Measurements from ENCODE around the gene BTBD6. TPM values are rescaled to one million over a fixed set of nuclear protein-coding genes. Genes with fewer than 3 reads are reported as not detected.

BTBD6 gene
- total RNA-seq, 2 experiments from 2014 or later: 38.5 to 39.5 TPM

DNA sequence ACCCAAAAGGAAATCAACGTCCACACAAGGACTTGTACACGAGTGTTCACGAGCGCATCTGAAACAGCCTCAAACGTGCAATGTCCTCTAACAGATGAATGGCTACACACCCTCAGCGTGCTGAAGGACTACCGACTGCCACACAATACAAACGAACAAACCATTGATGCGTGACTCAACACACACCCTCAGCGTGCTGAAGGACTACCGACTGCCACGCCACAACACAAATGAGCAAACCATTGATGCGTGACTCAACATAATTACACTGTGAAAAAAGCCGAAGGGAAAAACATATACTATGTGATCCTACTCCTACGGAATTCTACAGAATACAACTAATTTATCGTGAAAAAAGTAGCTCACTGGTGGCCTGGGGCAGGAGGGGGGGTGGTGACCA is 25.1 kb upstream of the BTBD6 start:
- no peaks in the 10 kb centered on the region for H3K4me1 Mint-ChIP-seq (ENCODE audit: low read depth)
- H3K27me3 Mint-ChIP-seq: no peaks in the 10 kb centered on the region
- ChIA-PET POLR2A (no interaction called here), CTCF (no interaction called here)
- H3K36me3 Mint-ChIP-seq: peaks cover 19% of the 10 kb centered on the region
- intact Hi-C loops (cut with micrococcal nuclease): no loop called here
- no peak for DNase-seq
- no peak overlapping the region for H3K27ac Mint-ChIP-seq
- no peaks in the 10 kb centered on the region for H3K9me3 Mint-ChIP-seq
- H3K4me3 Mint-ChIP-seq: no peak overlapping the region

DNA sequence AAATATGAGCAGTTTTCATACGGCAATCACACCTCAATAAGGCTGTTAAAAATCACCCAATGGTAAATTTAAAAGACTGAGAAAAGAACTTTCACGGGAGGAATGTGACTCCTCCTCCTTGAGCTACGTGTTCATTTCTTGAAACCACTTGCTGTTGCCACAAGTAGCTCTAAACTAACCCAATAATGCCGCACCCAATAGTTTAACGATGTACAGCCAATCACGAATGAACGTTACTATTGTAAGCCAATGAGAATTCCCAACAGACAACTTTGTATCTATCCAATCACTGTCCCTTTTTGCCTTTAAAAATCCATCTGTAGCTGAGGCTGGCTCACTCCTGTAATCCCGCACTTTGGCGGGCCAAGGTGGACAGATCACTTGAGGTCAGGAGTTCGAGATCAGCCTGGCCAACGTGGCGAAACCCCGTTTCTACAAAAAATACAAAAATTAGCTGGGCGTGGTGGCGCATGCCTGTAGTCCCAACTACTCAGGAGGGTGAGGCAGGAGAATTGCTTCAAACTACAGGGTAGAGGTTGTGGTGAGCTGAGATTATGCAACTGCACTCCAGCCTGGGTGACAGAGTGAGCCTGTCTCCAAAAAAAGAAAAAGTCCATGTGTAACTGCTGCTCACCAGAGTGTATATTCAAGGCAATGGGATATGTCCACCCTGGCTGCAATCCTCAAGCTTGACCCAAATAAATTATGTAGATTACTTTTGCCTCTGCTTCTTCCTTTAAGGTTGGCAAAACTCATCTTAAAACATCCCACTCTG is 24.4 kb upstream of the BTBD6 start:
- Mint-ChIP-seq H3K9me3 (no peaks in the 10 kb centered on the region), H3K27me3 (no peaks in the 10 kb centered on the region), H3K27ac (no peak overlapping the region), H3K36me3 (peaks cover 19% of the 10 kb centered on the region), H3K4me1 (ENCODE audit: low read depth) (no peaks in the 10 kb centered on the region), H3K4me3 (no peak overlapping the region)
- intact Hi-C loops (cut with micrococcal nuclease): no loop called here
- ChIA-PET POLR2A (no interaction called here), CTCF (no interaction called here)
- DNase-seq: no peak

DNA sequence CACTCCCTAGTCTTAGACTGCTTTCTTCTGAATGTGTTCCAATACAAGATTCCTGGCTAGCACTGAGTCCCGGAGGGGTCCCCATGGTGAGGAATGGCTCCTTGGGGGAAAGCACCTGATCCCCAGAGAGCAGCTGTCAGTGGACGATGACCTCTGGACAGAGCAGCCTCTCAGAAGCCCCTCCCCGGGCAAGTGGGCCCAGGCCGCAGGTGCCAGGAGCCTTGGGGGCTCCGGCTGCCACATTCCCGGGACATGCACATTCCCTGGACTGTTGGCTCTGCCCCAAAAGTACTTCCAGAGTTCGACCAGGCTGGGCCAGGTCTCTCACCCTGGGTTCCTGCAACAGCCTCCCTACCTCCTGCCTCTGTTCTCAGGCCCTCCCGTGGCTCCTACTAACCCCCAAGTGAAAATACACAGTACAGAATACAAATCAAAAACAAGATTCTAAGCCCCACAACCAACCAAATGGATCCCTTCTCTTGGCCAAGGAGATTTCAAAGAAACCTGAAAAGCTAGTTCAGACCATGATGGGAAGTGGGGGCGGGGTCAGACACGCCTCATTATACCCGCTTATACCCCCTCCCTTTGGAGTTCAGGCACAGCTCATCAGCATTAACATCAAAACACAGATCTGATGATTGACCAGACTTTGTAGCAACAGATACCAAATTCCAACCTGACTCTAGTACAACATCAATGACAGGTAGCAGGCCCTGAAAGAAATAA is 23.3 kb upstream of the BTBD6 start:
- Mint-ChIP-seq H3K27ac (no peak overlapping the region), H3K4me3 (no peak overlapping the region), H3K4me1 (ENCODE audit: low read depth) (no peaks in the 10 kb centered on the region), H3K9me3 (no peaks in the 10 kb centered on the region), H3K27me3 (no peaks in the 10 kb centered on the region), H3K36me3 (peaks cover 19% of the 10 kb centered on the region)
- ChIA-PET CTCF (interaction anchor here (1.0 kb wide), 1 partner anchor 127 kb away, joined by 3 read pairs; no protein-coding TSS in a partner anchor), POLR2A (no interaction called here)
- DNase-seq: no peak
- intact Hi-C loops (cut with micrococcal nuclease): no loop called here

DNA sequence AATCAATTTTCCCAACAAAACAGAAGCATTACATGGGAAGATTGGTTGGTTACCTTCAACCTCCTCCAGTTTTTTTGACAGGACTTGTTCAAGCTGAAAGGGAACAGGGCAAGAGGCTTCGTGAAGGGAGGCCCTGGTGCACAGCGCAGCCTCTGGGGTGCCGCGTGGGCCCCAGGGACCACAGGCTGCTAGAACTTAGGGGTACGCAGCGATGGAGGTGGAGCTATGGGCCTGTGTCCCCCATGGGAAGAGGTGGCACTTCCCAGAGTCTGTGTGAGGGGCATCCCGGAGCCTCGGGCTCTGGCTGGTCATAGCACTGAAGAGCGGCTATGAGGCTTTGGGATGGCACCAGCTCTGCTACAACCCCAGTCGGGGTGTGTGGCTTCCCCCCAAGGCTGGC is 22.1 kb upstream of the BTBD6 start:
- intact Hi-C loops (cut with micrococcal nuclease): no loop called here
- DNase-seq: no peak
- ChIA-PET CTCF (no interaction called here), POLR2A (no interaction called here)
- Mint-ChIP-seq H3K9me3 (no peaks in the 10 kb centered on the region), H3K36me3 (peaks cover 18% of the 10 kb centered on the region), H3K27me3 (no peaks in the 10 kb centered on the region), H3K27ac (no peak overlapping the region), H3K4me3 (no peak overlapping the region), H3K4me1 (ENCODE audit: low read depth) (no peaks in the 10 kb centered on the region)

DNA sequence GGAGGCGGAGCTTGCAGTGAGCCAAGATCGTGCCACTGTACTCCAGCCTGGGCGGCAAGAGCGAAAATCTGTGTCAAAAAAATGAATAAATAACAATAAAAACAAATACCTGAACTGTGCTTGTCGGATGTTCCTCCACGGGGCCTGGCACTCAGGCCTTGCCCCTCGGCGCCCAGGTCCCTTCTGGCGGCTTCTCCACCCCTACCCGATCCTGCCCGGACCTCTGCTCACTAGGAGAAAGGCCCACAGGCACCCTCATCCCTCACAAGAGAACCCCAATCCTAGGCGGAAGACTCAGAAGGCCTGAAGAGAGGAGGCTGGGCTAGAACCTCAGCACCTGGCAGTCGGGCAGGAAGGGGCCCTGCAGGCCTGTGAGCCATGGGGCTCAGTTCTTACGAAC is 21.0 kb upstream of the BTBD6 start:
- intact Hi-C loops (cut with micrococcal nuclease): no loop called here
- H3K27me3 Mint-ChIP-seq: no peaks in the 10 kb centered on the region
- peaks cover 15% of the 10 kb centered on the region for H3K36me3 Mint-ChIP-seq
- no peak for DNase-seq
- no peaks in the 10 kb centered on the region for H3K4me1 Mint-ChIP-seq (ENCODE audit: low read depth)
- ChIA-PET POLR2A (no interaction called here), CTCF (no interaction called here)
- H3K4me3 Mint-ChIP-seq: no peak overlapping the region
- no peak overlapping the region for H3K27ac Mint-ChIP-seq
- H3K9me3 Mint-ChIP-seq: no peaks in the 10 kb centered on the region

- no peaks in the 10 kb centered on the region for H3K27me3 Mint-ChIP-seq
- CTCF ChIA-PET: no interaction called here
- no peaks in the 10 kb centered on the region for H3K9me3 Mint-ChIP-seq
- no peak for DNase-seq
- H3K27ac Mint-ChIP-seq: no peak overlapping the region
- POLR2A ChIA-PET: no interaction called here
- intact Hi-C loops (cut with micrococcal nuclease): no loop called here
- H3K4me3 Mint-ChIP-seq: no peak overlapping the region
- peaks cover 11% of the 10 kb centered on the region for H3K36me3 Mint-ChIP-seq
- H3K4me1 Mint-ChIP-seq (ENCODE audit: low read depth): no peaks in the 10 kb centered on the region
Measured at GRCh38 chr14:105228562-105228961, 19.8 kb upstream of the BTBD6 start.

- Mint-ChIP-seq H3K27ac (no peak overlapping the region), H3K4me3 (no peak overlapping the region), H3K9me3 (no peaks in the 10 kb centered on the region), H3K27me3 (no peaks in the 10 kb centered on the region), H3K4me1 (ENCODE audit: low read depth) (no peaks in the 10 kb centered on the region), H3K36me3 (peaks cover 9% of the 10 kb centered on the region)
- ChIA-PET POLR2A (no interaction called here), CTCF (no interaction called here)
- intact Hi-C loops (cut with micrococcal nuclease): no loop called here
- DNase-seq: no peak
Measured at GRCh38 chr14:105229099-105229655, 19.2 kb upstream of the BTBD6 start.

DNA sequence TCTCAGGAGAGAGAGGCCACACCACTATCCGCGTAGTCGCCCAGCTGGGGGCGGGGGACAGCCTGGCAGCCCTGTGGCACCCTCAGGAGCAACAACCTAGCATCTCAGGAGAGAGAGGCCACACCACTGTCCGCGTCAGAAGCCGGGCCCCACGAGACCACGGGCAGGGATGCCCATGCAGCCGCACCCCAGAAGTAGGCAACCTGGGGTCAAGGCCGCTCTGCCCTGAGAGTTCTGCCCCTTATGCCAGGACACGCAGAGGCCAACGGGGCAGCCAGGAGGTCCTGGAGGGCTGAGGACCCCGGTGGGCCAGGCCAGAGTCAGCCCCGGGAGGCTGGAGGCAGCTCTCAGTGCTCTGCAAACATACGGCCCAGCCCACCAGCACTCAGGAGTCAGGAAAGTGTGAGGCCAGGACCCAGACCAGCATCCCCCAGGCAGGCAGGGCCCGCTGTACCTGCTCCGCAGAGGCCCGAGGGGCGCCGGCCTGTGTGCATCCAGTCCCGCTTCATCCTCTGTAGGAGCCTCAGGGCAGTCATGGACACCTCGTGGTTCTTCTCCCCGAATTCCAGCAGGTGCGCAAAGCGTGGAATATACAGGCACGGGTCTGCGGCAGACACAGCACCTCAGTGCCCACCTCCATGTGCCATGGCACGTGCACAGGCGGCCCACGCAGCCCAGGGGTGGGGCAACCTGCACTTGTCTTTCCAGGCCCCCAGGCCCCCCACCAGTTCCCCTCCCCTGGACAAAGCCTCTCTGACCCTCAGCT is 7.3 kb upstream of the BTBD6 start:
- peaks cover 4% of the 10 kb centered on the region for H3K4me1 Mint-ChIP-seq (ENCODE audit: low read depth)

DNA sequence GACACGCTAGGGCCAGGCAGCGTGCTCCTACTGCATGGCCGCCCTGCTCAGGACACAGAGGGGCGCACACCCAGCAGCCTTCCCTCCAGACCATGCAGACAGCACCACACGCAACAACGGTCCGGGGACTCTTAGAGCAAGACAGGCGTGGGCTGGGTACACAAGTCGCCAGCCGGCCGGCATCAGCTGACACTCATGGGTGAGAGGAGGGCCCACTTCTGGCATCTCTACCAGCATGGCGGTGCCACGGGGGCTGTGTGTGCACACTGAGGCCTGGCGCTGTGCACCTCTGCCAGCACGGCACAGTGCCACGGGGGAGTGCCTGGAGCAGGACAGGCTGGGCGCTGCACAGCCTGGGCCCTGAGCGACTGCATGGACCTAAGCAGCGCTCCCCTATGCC is 6.7 kb upstream of the BTBD6 start:
- Mint-ChIP-seq H3K36me3 (peaks cover 3% of the 10 kb centered on the region), H3K27ac (no peak overlapping the region), H3K27me3 (no peaks in the 10 kb centered on the region), H3K4me3 (no peak overlapping the region), H3K9me3 (no peaks in the 10 kb centered on the region), H3K4me1 (ENCODE audit: low read depth) (peaks cover 5% of the 10 kb centered on the region)
- CTCF ChIA-PET: no interaction called here
- DNase-seq: no peak
- POLR2A ChIA-PET: no interaction called here
- intact Hi-C loops (cut with micrococcal nuclease): no loop called here

More for the DNA sequence above, 7.3 kb upstream of the BTBD6 start:
- intact Hi-C loops (cut with micrococcal nuclease): no loop called here
- Mint-ChIP-seq H3K9me3 (no peaks in the 10 kb centered on the region), H3K27ac (no peak overlapping the region), H3K36me3 (peaks cover 3% of the 10 kb centered on the region), H3K4me3 (no peak overlapping the region), H3K27me3 (no peaks in the 10 kb centered on the region)
- ChIA-PET POLR2A (no interaction called here), CTCF (no interaction called here)
- no peak for DNase-seq

GRCh38 chr14:105244334-105244733 is 4.0 kb upstream of the BTBD6 start:
- no peak overlapping the region for H3K27ac Mint-ChIP-seq
- peaks cover 13% of the 10 kb centered on the region for H3K4me1 Mint-ChIP-seq (ENCODE audit: low read depth)
- ChIA-PET POLR2A (no interaction called here), CTCF (no interaction called here)
- H3K27me3 Mint-ChIP-seq: no peaks in the 10 kb centered on the region
- intact Hi-C loops (cut with micrococcal nuclease): no loop called here
- peaks cover 8% of the 10 kb centered on the region for H3K36me3 Mint-ChIP-seq
- H3K9me3 Mint-ChIP-seq: no peaks in the 10 kb centered on the region
- no peak for DNase-seq
- no peak overlapping the region for H3K4me3 Mint-ChIP-seq

DNA sequence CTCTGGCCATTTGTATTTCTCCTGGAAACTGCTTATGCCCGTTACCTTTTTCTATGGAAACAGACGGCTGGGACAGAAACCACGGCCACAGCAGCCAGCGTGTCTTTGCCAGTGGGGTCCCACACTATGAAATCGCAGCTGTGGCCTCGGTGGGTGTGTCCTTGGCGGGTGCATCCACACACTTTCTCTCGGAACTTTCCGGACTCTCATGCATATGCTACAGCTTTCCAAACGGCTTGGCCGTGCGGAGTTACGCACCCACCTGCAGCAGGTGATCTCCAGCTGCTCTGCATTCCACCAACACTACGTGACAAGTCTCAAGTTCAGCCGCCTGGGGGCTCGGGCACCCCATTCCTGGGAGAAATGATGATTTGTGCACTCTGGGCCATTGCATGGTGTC is 1.3 kb upstream of the BTBD6 start:
- Mint-ChIP-seq H3K9me3 (no peaks in the 10 kb centered on the region), H3K4me1 (ENCODE audit: low read depth) (peaks cover 25% of the 10 kb centered on the region), H3K36me3 (peaks cover 18% of the 10 kb centered on the region), H3K4me3 (peak overlapping the region; percentile 72), H3K27me3 (no peaks in the 10 kb centered on the region), H3K27ac (no peak overlapping the region)
- ChIA-PET CTCF (interaction anchor here (1.7 to 2.3 kb wide), 3 partner anchors 105 to 157 kb away, joined by 5 to 11 read pairs (median 9); no protein-coding TSS in a partner anchor), POLR2A (no interaction called here)
- no peak for DNase-seq
- intact Hi-C loops (cut with micrococcal nuclease): no loop called here

DNA sequence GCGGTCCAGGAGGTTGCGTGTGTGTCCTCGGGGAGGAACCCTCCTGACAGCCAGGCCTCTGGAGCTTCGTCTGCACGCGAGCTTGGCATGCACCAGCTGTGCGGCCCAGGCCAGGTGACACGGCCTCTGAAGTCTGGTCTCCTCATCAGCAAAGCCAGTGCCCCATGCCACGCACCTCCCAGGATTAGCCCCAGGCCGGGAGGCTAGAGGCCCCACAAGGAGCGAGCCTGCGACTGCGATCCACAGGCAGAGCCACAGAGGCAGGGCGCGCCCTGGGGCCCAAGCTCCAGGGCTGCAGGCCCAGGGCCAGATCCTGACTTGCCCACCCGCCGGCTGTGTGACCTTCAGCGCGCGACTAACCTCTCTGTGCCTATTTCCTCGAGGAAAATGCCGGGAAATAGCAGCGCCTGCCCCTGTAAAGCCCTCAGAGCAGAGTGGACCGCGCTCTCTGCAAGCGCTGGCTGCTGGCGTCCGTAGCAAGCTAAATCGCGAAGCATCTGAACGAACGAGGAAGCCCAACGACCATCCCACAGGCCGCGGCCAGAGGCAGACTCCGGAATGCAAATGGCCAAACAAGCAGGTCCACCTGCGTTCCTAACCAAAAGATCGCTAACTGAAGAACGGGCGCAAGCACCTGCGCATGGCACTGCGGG is 492 bp upstream of the BTBD6 start:
- H3K4me3 Mint-ChIP-seq: peak overlapping the region; percentile 72
- H3K4me1 Mint-ChIP-seq (ENCODE audit: low read depth): peaks cover 25% of the 10 kb centered on the region
- intact Hi-C loops (cut with micrococcal nuclease): no loop called here
- H3K9me3 Mint-ChIP-seq: no peaks in the 10 kb centered on the region
- DNase-seq: no peak
- ChIA-PET CTCF (interaction anchor here (0.6 to 2.3 kb wide), 7 partner anchors 53 to 157 kb away, joined by 3 to 11 read pairs (median 4); partner anchors contain the start of genes BRF1 and PACS2), POLR2A (interaction anchor here (0.8 to 1.7 kb wide), 5 partner anchors 46 to 104 kb away, joined by 3 to 9 read pairs (median 4); partner anchors contain the start of gene BRF1)
- H3K36me3 Mint-ChIP-seq: peaks cover 18% of the 10 kb centered on the region
- peak overlapping the region; percentile 49 for H3K27ac Mint-ChIP-seq
- H3K27me3 Mint-ChIP-seq: no peaks in the 10 kb centered on the region
